Stimulated activated CD8-positive, alpha-beta memory T cell treated with anti-CD3 and anti-CD28 coated beads, Interleukin-4, amount 100 ng/mL, for 24 hours (primary cell): ENCODE measurements around the gene MBP.
"Not testable (repeated sequence)": the region's sequence is repeated elsewhere in the genome, so short reads cannot be mapped to it uniquely, and the experiment has no call there.

ENCODE experiments used
- DNase-seq: peaks from one replicate; pipeline ENCODE4 v3.0.0-alpha.2; 2020; ENCODE audit warnings: low read depth

Gene MBP

GRCh38 chr18:77004555-77005380, 127.8 kb downstream of the MBP start:
- no peak for DNase-seq

- no peak for DNase-seq
Observed at GRCh38 chr18:77003316-77003715, 129.3 kb downstream of the MBP start.

GRCh38 chr18:77002496-77002895, 130.1 kb downstream of the MBP start:
- no peak for DNase-seq

- no peak for DNase-seq
Observed at GRCh38 chr18:77001979-77002378, 130.6 kb downstream of the MBP start.

- DNase-seq: no peak
Observed at GRCh38 chr18:77001041-77001440, 131.5 kb downstream of the MBP start.

GRCh38 chr18:77000527-77000926, 132.1 kb downstream of the MBP start:
- peak; percentile 22 for DNase-seq

GRCh38 chr18:76999077-76999476, 133.5 kb downstream of the MBP start:
- no peak for DNase-seq

GRCh38 chr18:76997951-76998808, 134.4 kb downstream of the MBP start:
- DNase-seq: no peak

GRCh38 chr18:76996429-76996828, 136.2 kb downstream of the MBP start:
- no peak for DNase-seq

- no peak for DNase-seq
Observed at GRCh38 chr18:76995896-76996295, 136.7 kb downstream of the MBP start.

GRCh38 chr18:76994086-76994654, 138.4 kb downstream of the MBP start:
- no peak for DNase-seq

- no peak for DNase-seq
Observed at GRCh38 chr18:76993573-76993972, 139.0 kb downstream of the MBP start.

GRCh38 chr18:76993085-76993382, 139.5 kb downstream of the MBP start:
- DNase-seq: no peak

GRCh38 chr18:76992226-76993084, 140.1 kb downstream of the MBP start:
- DNase-seq: no peak

GRCh38 chr18:76991021-76991688, 141.4 kb downstream of the MBP start:
- no peak for DNase-seq

- not testable (repeated sequence) for DNase-seq
Observed at GRCh38 chr18:76990343-76991020, 142.1 kb downstream of the MBP start.

GRCh38 chr18:76989647-76990190, 142.9 kb downstream of the MBP start:
- DNase-seq: no peak

- DNase-seq: no peak
Observed at GRCh38 chr18:76988827-76989646, 143.5 kb downstream of the MBP start.

GRCh38 chr18:76988031-76988826, 144.4 kb downstream of the MBP start:
- DNase-seq: no peak
